GM19328 (cell line): Measurements from ENCODE around the gene JAKMIP3.
"Not testable (repeated sequence)": the region's sequence is repeated elsewhere in the genome, so short reads cannot be mapped to it uniquely, and the experiment has no call there.

Source experiments
- ATAC-seq: cut with Tn5 transposase; IDR thresholded peaks from one replicate; pipeline ENCODE4 v1.9.1; 2021; ENCODE audit warnings: mild to moderate bottlenecking, moderate library complexity; ENCODE audit not compliant: unreplicated experiment

Gene JAKMIP3

DNA sequence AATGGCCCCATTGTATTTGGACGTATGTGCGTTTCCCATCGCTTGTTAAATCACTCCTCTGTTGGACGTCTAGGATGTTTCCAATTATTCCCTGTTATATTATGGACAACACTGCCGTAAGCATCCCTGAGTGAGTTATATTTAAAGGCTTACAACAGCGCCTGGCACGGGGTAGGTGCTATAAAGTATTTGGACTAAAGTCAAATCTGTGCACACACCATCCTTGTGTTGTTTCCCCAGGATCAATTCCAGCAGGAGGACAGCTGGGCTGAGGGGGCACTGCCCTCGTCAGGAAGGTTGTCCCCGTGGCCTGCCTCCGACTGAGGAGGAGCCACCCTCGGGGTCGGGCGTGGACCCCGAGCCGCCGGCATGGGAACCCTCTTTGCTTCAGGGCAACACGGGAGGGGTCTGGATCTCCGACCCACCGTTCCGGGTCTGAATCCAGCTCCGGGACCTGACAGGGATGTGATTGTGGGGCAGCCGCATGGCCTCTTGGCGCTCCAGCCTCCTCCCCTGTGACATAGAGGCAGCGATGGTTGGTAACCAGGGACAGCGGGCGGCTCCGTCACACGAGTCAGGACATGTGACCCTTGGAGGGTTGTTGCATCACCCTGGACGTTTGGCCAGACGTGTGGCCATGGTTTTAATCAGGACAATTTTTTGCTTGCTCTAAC lies 1.5 kb upstream of the JAKMIP3 start:
- no peak for ATAC-seq

DNA sequence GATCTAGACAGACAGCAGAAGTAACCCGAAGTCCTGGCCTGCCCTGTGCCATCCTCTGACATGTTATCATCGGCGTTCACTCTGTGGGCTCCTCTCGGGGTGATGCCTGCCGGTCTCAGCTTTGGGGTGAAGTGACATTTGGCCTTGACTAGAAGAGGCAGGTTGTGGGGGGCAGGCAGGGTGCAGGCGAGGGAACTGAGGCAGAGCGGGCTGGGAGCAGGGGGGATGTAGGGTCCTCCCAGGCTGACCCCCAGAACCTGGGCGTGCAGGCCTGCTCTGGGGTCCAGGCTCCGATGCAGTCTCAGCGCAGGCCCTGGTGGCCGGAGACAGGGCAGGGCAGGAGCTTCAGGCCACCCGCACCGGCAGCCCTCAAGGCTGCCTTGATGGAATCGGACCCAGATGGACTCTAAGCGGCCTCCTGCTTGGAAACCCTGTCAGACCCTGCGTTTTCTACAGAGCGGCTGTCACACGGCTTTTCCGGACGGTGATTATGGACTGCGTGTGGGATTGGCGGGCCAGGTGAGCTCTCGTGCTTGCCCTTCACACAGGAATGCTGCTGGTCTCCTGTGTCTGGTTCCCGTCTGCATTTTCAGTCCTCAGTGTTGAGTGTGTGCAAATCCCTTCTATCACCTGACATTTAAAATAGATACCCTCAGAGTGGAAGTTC lies 842 bp upstream of the JAKMIP3 start:
- ATAC-seq = no peak

GRCh38 chr10:132066186-132066585 lies 440 bp downstream of the JAKMIP3 start:
- ATAC-seq = no peak

DNA sequence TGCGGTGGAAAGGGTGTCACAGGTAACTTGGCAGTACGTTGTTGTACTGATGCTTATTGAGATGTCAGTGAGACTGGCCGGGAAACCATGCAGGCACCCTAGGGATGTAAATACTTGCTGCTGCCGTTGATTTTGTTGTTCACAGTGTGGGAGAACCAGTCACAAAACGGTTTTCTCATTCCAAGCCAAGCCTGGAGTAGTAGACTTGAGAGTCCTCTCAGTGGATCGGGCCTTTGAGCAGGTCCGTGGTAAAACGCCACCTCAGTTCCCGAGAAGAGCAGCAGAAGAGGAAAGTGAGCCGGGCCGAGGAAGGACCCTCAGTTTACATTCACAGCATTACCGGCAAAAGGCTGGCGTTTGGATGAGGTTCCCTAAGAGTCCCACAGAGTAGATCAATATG lies 1.1 kb downstream of the JAKMIP3 start:
- no peak for ATAC-seq

GRCh38 chr10:132068431-132069121 lies 2.8 kb downstream of the JAKMIP3 start:
- ATAC-seq = no peak

DNA sequence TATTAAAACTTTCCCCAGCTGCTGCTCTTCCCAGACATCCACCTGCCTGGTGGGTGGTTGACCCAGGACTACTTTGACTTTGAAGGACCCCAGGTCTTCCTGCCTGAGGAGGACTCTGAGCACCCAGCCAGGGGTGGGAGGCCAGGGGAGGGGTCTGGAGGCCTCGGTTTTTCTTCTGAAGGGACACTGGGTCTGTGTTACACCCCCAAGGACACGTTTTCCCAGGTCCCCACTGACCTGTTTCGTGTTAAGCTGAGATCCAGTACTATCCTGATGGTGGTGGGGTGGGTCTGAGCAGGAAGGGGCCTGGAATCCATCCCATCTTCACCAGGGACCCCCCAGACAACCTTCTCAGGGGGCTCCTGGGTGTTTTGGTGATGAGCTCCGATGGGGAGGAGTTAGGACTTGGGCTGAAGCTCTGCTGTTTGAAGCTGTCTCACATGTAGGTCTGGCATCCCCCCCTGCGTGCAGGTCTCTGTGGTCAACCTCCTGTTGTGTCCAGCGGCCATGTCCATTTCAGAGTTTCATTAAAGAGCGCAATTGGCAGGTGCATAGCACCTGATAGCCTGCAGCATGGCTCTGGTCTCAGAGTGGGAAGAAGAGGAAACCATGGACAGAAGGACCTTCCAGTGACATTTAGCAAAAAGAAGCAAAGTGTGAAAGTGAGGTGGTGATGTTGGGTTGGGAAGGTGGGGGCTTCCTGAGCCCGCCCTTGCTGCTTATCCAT lies 3.5 kb downstream of the JAKMIP3 start:
- no peak for ATAC-seq

DNA sequence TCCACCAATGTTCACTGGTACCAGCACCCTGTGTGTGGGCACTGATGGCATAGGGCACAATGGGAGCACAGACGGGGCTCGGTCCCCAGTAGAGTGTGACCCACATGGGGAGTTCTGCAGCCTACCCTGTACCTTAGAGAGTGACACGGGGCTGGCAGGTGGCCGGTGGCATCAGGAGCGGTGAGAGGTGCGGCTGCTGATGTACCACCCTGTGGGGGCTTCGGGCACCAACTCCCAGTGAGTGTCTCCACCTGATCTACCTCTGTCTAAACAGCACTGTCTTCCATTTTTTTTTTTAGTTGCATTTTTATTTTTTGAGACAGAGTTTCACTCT lies 4.1 kb downstream of the JAKMIP3 start:
- ATAC-seq = no peak

DNA sequence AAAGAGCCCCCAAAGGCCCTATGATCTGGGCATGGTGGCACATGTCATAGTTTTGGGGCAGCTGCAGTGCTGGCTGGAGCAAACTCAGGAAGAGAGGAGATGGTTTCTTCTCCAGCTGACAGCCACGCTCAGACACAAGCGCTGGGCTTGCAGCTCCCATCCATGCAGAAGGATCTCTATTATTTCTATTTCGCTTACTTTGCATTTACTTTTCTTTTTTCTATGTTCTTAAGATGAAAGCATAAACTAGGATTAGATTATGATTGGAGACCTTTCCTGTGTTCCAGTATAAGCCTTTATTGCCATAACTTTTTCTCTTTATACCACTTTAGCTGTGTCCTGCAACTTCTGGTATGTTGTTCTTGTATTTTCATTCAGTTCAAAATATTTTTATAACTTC lies 5.0 kb downstream of the JAKMIP3 start:
- no peak for ATAC-seq

GRCh38 chr10:132071667-132072066 lies 5.9 kb downstream of the JAKMIP3 start:
- ATAC-seq = no peak

DNA sequence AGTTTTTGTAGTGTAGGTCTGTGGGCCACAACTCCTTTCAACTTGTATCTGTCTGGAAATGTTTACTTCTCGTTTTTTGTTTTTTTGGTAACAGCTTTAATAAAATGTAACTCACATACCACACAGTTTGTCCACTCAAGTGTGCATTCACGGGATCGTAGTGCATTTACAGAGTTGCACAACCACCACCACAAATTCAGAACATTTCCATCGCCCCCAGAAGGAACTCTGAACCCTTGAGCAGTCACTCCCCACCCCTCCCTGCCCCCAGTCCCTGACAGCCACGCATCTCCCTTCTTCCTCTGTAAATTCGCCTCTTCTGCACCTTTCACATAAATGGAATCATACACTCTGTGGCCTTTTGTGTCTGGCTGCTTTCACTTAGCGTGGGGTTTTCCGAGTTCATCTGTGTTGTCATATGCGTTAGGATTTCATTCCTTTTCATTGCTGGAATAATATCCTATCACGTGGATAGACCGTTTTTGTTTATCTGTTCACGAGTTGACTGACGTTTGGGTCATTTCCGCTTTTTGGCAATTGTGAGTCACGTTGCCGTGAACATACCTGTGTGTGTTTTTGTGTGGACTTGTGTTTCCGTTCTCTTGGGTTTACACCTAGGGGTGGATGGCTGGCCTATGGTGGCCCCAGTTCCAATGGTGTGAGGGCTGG lies 10.3 kb downstream of the JAKMIP3 start:
- ATAC-seq = no peak

- ATAC-seq = no peak
These were observed 10.9 kb downstream of the JAKMIP3 start for GRCh38 chr10:132076578-132077081.

DNA sequence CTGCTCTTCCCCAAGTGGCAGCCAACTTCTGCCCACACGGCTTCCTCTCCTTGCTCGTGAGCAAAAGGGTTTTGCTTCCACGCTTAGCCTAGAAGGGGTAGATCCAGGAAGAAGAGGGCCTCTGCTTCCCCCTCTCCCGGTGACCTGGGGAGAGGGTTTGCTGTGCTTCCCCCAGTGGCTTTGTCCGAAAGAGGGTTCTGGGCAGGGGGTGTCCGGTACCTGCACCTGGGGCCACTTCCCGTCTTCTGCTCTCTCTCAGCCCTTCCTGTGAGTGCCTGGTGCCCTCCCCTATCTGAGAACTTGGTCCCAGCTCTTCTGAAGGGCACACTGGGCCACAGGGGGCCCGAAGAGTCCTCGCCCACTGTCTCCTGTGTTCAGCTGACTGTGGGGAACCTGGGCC lies 11.3 kb downstream of the JAKMIP3 start:
- no peak for ATAC-seq

- ATAC-seq = no peak
These were observed 13.1 kb downstream of the JAKMIP3 start for GRCh38 chr10:132078746-132079345.

DNA sequence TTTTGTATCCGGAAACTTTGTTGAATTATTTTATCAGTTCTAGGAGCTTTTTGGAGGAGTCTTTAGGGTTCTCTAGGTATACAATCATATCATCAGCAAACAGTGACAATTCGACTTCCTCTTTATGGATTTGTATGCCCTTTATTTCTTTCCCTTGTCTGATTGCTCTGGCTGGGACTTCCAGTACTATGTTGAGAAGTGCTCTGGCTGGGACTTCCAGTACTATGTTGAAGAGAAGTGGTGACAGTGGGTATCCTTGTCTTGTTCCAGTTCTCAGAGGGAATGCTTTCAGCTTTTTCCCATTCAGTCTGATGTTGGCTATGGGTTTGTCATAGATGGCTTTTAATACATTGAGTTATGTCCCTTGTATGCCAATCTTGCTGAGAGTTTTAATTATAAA lies 18.6 kb downstream of the JAKMIP3 start:
- ATAC-seq = not testable (repeated sequence)

GRCh38 chr10:132093236-132093635 lies 27.5 kb downstream of the JAKMIP3 start:
- ATAC-seq = not testable (repeated sequence)

DNA sequence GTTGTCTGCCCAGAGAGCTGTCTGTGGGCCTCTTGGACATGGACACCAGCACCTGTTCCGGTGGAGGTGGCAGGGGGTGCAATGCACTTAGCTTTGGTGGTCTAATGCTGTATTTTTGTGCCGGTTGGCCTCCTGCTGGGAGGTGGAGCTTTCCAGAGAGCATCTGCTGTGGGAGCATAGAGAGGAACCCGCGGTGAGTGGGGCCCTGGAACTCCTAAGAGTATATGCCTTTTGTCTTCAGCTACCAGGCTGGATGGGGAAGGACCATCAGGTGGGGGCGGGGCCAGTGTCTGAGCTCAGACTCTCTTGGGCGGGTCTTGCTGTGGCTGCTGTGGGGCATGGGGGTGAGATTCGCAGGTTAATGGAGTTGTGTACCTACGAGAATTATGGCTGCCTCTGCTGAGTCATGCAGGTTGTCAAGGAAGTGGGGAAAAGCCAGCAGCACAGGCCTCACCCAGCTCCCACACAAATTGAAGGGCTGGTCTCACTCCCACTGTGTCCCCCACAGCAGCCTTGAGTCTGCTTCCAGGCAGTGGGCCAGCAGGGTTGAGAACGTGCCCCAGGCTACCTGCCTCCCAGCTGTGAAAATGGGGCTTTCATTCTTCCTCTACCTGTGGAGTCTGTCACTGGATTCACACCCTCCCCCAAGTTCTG lies 29.0 kb downstream of the JAKMIP3 start:
- ATAC-seq = no peak

DNA sequence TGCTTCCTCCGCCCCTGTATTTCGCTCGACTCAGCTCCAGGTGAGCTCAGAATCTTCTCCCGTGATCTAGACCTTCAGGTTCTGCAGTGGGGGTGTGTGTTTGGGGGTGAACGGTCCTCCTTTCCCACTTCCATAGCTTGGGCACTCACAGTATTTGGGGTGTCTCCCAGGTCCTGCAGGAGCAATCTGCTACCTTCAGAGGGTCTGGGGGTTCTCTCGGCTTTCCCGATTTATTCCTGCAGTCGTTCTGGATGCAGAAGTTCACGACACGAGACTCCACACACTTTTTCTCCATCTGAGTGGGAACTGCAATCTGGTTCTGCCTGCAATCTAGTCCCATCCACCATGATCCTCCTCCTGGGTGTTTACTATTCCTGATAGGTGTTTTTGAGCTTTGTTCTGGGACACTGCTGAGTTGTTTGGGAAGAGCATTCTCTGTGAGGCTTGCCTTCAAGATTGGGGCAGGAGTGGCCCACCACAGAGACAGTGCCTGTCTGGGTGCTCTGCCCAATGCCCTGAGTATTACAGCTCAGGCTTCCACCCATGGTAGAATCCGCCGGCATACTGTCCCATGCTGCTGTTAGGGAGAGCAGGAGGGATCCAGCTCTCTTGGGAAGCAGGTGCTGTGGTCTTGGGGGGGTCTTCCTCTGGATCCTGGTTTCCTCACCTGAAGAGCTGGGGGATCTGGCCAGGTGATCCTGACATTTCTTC lies 29.8 kb downstream of the JAKMIP3 start:
- no peak for ATAC-seq

DNA sequence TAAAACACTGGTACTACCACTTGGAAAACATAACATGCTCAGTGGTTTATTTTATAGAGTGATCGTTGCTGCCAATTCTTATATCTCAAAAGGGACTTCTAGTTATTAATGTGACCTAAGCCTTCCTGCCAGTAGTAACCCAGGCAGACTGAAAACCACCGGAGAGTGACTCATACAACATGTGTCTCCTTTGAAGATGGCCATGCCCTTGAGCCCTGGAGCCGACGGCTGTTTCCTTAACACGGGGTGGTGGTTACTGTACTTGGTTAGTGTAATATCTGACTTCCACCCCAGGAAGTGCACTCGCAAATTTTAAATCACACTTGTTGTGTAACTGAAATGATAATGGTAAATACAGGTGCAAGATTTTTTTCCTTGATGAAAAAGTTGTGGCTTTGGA lies 30.5 kb downstream of the JAKMIP3 start:
- ATAC-seq = no peak

- no peak for ATAC-seq
These were observed 31.2 kb downstream of the JAKMIP3 start for GRCh38 chr10:132096863-132097478.
